GM18507 (cell line): ENCODE data around the gene CACNA1F.
A peak's percentile ranks its signal among the peaks of the same experiment; 100 is the strongest.

Source experiments
- DNase-seq: peaks from one replicate; pipeline ENCODE4 v3.0.0; 2011; ENCODE audit warnings: low read depth; ENCODE audit not compliant: insufficient read length; ENCODE audit errors: extremely low spot score
- FAIRE-seq: peaks from 2 replicates; lab custom pipeline; 2011; peaks lifted over from hg19 to GRCh38; lab: Jason Lieb, UNC

Gene CACNA1F

DNA sequence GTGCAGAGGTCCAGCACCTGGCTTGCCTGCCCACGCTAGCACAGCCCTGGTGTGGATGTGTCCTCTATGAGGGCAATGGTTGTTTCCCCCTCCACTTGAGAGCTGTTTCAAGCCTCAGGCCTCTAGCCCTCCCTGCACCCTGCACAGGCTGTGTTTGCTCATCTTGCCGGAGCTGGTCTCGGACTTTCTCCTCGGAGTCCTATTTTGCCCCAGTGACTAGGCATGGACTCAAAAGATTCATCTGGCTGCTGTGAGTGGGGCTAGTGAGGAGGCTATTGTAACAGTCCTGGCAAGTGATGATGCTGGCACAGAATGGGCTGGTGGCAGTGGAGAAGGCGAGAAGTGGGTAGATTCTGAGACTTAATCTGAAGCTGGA is 25.6 kb upstream of the CACNA1F start:
- no peak for FAIRE-seq

DNA sequence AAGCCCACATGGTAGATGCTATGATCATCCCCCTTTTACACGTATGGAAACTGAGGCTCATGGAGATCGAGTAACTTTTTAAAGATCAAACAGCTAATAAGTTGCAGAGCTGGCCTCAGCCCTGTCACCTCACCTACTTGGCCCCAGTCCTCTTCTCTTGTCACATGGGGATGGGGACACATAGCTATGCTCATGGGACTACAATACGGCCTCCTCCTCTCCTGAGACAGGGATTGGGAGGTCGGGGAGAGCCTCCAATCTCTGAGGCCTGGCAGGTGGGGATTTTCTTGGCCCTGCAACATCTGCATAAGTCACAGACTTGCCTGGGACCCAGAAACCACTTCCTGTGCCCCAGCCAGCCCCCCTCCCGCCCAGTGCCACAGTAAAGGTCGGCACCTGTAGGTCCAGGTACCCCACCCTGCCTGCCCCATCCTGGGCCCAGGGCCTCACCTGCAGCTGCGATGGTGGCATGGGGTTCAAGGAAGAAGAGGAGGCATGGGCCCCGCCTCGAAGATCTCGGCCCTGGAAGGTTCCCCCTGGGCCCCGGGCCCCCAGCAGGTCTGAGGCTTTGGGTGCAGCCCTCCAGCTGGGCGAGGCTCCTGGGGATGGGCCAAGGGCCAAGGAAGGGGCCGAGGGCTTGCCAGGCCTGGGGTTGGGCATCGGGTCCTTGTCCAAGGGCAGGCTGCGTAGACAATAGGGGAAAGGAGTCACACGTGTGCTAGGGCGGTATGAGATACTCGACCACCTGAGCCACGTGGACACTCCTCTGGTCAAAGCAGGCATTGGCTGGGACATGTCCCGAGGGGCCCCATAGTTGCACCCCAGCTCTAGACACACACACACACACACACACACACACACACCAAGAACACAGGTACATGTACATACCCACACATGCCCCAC is 25.0 kb upstream of the CACNA1F start:
- FAIRE-seq = no peak

More for the DNA sequence above, 25.6 kb upstream of the CACNA1F start:
- no peak for DNase-seq

DNA sequence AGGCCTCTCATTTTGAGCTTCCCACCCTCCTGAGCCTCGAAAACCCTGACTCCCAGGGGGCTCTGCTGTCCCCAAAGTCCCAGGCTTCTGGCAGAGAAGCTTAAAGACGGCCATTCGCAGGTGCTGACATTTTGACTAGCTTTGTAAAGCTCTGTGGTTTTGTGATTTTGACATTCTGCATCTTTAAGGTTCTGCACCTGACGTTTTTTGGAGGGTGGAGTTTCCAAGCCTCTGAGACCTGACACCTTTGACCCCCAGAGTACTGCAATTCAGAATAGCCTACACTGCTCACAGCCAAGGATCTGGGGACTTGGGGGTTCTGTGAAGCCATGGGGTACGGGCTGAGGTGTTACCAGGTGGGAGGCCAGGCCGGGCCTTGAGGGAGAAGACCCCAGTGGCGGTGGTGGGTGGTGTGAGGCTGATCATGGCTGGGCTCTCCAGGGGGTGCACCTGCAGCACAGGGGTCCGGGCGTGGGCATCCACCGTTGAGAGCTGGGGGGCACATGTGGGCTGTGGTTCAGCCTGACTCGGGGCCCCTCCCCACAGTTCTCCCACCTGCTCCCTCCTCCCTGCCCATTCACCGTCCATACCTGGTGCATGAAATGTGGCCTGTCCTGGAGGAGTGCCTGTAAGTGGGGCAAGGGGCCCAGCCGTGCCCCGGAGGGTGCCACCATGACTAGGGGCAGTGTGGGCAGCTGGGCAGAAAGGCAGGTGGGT is 24.1 kb upstream of the CACNA1F start:
- FAIRE-seq (no peak), DNase-seq (no peak)

More for the DNA sequence above, 25.0 kb upstream of the CACNA1F start:
- DNase-seq = no peak

GRCh38 chrX:49256268-49256995 is 23.3 kb upstream of the CACNA1F start:
- no peak for FAIRE-seq
- DNase-seq = no peak

GRCh38 chrX:49254639-49255038 is 21.5 kb upstream of the CACNA1F start:
- no peak for FAIRE-seq
- DNase-seq = no peak

DNA sequence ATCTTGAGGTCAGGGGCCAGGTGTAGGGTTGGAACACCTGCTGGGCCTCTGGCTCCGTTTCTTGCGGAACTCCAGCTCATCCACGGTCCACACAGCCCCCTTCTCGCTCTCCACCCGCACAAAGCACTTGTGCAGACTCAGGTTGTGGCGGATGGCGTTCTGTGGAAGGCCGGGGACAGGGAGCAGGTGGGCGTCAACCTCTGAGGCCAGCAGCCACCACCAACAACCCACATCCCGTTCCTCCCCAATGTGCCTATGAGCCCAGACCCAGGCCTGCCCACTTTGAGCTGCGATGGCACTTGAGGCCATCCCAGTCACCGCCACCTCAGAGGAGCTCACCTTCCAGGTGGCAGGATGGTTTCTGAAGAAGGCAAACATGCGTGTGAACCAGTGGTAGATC is 18.2 kb upstream of the CACNA1F start:
- no peak for DNase-seq
- no peak for FAIRE-seq

DNA sequence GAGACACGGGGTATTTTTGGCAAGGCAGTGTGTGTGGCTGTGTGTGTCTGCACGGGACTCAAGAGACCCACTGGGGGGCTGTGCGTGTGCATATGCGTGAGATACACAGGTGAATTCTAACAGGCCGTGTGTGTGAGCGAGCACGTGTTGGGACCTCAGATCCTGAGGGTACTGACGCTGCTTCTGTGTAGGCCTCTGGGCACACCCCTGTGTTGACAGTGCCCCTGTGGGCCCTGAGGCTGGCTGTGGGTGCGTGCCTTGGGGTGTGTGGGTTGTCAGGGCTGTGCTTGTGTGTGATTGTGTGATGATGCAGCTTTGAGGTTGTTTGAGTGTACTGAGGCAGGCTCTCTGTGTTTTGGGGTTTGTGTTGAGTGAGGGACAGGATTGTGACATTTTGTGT is 17.4 kb upstream of the CACNA1F start:
- no peak for FAIRE-seq

DNA sequence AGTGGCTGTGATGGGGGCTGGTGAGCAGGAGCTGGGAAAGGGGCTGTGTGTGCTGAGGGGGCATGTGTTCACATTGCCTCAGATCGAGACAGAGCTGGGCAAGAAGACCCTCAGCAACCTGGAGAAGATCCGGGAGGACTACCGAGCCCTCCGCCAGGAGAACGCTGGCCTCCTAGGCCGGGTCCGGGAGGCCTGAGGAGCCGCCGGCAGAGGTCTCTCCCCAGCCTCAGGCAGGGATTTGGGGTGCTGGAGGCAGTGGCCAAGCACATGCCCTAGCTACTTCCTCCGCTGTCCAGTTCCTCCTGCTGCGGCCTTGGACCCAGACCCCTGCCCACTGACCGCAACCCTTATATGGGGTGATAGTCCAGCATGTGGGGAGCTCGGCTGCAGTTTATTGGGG is 16.9 kb upstream of the CACNA1F start:
- FAIRE-seq (no peak), DNase-seq (no peak)

More for the DNA sequence above, 17.4 kb upstream of the CACNA1F start:
- no peak for DNase-seq

GRCh38 chrX:49249616-49250015 is 16.5 kb upstream of the CACNA1F start:
- DNase-seq (no peak), FAIRE-seq (no peak)

DNA sequence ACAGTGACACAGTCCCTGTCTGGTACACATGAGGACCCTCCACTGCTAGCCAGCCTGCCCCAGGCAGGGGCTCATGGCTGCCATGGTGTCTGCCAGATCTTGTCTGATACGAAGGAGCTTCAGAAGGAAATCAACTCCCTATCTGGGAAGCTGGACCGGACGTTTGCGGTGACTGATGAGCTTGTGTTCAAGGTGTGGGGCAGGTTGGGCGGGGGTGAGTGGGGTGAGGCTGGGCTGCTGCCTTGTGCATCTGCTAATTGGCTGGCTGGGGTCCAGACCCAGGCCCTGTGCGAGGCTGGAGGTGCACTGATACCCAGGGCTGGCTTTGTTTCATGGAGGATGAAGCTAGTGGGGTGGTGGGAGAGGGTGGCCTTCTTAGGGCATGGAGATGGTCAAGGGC is 15.9 kb upstream of the CACNA1F start:
- DNase-seq (no peak), FAIRE-seq (no peak)

DNA sequence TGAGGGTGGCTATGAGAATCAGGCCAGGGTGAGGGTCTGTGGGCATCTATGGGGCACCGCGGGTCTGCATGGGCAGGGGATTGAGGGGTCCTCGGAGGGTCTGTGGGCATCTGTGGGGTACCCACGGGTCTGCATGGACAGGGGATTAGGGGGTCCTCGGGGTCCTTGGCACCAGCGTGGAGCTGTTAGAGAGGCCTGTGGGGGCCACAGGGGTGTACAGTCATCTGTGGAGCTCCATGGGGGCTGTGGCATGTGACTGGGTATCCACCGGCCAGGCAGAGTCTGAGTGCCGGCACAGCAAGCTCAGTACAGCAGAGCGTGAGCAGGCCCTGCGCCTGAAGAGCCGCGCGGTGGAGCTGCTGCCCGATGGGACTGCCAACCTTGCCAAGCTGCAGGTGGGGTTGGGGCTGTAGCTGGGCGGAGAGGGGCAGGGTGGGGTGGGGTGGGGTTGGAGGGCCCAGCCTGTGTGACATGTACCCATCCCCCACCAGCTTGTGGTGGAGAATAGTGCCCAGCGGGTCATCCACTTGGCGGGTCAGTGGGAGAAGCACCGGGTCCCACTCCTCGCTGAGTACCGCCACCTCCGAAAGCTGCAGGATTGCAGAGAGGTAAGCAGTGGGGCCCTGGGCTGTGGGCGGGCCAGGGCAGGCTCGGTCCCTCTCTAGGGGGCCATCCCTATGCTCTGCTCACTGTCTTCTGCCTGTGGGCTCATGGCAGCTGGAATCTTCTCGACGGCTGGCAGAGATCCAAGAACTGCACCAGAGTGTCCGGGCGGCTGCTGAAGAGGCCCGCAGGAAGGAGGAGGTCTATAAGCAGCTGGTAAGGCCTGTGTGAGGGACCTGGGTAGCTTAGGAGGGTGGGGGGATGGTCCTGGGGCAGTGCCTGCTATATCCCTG is 15.0 kb upstream of the CACNA1F start:
- FAIRE-seq = no peak
- DNase-seq = no peak

DNA sequence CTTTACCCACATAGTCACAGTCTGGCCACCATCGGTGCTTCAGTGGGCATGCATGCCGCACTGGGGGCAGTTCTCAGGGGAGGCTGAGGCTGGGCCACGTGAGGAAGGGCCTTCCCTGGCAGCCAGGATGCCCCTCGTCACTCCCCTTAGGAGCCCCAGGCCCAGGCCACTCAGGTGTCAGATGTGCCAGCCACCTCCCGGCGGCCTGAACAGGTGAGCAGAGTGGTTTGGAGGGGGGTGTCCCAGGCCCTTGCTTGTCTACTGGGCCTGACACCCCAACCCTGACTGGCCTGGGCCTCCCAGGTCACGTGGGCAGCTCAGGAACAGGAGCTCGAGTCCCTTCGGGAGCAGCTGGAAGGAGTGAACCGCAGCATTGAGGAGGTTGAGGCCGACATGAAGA is 14.2 kb upstream of the CACNA1F start:
- DNase-seq = no peak
- FAIRE-seq = no peak

DNA sequence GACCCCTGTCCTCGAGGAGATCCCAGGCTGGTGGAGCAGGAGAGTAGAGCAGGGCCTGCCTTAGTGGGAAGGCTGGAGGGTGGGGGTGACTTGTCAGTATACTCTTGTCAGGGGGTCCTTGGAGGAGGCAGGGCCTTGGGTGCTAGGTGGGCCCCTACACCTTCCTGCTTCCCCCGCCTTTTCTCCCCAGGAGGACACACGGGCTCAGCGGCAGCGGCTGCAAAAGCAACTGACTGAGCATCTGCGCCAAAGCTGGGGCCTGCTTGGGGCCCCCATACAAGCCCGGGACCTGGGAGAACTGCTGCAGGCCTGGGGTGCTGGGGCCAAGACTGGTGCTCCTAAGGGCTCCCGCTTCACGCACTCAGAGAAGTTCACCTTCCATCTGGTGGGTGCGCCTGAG is 13.4 kb upstream of the CACNA1F start:
- FAIRE-seq = no peak
- DNase-seq = no peak

- DNase-seq (no peak), FAIRE-seq (no peak)
Measured at GRCh38 chrX:49244207-49244606, 11.1 kb upstream of the CACNA1F start.

DNA sequence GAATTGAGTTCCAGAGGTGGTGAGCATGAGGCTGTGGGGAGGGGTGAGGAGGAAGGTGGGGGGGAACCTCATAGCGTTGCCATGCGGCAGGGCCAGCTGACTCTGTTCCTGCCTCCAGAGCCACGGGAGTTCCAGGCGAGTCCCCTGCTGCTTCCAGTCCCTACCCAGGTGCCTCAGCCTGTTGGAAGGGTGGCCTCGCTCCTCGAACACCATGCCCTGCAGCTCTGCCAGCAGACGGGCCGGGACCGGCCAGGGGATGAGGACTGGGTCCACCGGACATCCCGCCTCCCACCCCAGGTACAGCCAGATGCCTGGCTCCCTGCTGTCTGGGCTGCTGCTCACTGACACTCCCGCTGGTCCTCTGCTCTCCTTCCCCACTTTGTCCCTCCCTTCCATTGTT is 10.0 kb upstream of the CACNA1F start:
- FAIRE-seq = no peak
- DNase-seq = no peak

GRCh38 chrX:49242545-49243066 is 9.5 kb upstream of the CACNA1F start:
- no peak for FAIRE-seq
- DNase-seq = no peak

DNA sequence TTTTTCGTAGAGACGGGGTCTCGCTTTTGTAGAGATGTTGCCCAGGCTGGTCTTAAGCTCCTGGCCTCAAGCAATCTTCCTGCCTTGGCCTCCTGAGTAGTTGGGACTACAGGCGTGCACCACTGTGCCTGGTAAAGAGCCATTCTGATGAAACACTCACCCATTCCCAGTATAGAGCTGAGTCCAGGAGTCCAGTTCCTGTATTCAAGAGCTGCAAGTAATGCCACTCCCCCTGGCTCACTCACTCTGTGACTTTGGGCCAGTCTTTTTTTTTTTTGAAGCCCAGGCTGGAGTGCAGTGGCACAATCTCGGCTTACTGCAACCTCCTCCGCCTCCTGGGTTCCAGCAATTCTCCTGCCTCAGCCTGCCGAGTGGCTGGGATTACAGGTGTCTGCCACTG is 5.6 kb upstream of the CACNA1F start:
- no peak for FAIRE-seq
- DNase-seq = no peak

DNA sequence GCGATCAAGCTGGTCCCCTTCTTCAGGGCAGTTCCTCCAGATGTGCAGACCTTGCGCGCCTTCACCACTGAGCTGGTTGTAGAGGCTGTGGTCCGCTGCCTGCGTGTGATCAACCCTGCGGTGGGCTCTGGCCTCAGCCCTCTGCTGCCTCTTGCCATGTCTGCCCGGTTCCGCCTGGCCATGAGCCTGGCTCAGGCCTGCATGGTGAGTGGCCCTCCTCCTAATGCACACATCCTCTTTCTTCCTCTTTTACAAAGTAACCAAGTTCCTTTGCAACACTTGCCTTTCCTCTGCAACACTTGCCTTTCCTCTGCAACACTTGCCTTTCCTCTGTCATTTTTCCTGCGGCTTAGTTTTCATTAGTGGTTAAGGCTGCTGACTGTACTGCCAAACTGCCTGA is 3.9 kb upstream of the CACNA1F start:
- no peak for DNase-seq
- FAIRE-seq = peak; percentile 51

DNA sequence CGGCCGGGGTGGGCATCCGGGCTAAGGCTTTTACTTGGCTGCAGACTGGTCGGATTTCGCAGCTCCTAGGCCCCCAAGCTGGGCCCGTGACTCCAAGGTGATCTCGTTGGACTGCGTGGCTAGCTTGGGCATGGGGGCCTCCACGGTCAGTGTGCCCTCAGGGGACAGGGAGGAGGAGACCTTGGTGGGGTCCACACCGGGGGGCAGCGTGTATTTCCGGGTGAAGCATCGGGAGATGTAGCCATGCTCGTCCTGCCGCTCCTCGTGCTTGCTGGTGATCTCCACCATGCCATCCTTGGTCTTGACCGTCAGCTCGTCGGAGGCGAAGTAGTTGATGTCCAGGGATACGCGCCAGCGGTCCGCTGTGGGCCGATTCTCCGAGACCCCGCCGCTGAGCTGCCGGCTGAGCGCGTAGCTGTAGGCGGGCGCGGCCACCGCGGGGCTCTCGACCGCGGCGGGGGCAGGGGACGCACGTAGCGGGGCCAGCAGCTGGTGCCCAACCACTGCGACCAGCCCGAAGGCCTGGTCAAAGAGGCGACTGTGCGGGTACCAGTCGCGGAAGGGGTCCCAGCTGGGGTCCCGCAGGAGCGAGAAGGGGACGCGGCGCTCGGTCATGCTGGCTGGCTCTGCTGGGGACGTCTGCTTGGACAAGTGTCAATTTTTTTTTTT is 881 bp upstream of the CACNA1F start:
- no peak for FAIRE-seq
- DNase-seq = no peak
